Sigmoid colon (tissue), 4 donors: ENCODE data around the gene CLTCL1.
"Not testable (repeated sequence)": the region's sequence is repeated elsewhere in the genome, so short reads cannot be mapped to it uniquely, and the experiment has no call there.

Experiments
- CTCF ChIP-seq, 4 experiments: fragments of 450-650 bp in 3 of 4; fragments of 200-600 bp in 1 of 4; IDR thresholded peaks; one replicate each; pipeline ENCODE4 v1.5.1; 2016 to 2019; ENCODE audit warnings: antibody characterized with exemption in 4 of 4, mild to moderate bottlenecking in 3 of 4, moderate library complexity in 2 of 4
- EP300 ChIP-seq, 4 donors: sonication (generic); formaldehyde crosslinking; IDR thresholded peaks; one replicate each; pipeline ENCODE4 v1.6.1; 2017; ENCODE audit warnings: antibody characterized with exemption in 4 of 4
- POLR2A ChIP-seq, 2 donors: fragments of 450-650 bp; IDR thresholded peaks; one replicate each; pipeline ENCODE4 v1.6.1; 2016; ENCODE audit warnings: antibody characterized with exemption in 2 of 2, mild to moderate bottlenecking in 2 of 2, moderate library complexity in 2 of 2
- POLR2AphosphoS5 ChIP-seq, 4 donors: sonication (generic); formaldehyde crosslinking; IDR thresholded peaks; one replicate each; pipeline ENCODE4 v1.6.1; 2017; ENCODE audit warnings: antibody characterized with exemption in 4 of 4

- TF ChIP-seq POLR2AphosphoS5, CTCF, POLR2A, EP300 (IDR thresholded peaks at IDR 0.05): not testable (repeated sequence)
Measured at GRCh38 chr22:19279143-19279542, 12.4 kb downstream of the CLTCL1 start.
